GM12878 (cell line): Measurements from ENCODE around the gene KRT86. TPM values are rescaled to one million over a fixed set of nuclear protein-coding genes. Genes with fewer than 3 reads are reported as not detected.

Source experiments
- ATAC-seq: fragments of 200-7000 bp; cut with Tn5 transposase; 3 replicates; pipeline ENCODE4 v1.9.1; 2020; ENCODE audit warnings: mild to moderate bottlenecking, moderate library complexity
- BruUV-seq: library from RNA; stranded (reverse); fragments of 400-500 nt; replicated peaks from 2 replicates; lab custom pipeline; 2021; lab: Mats Ljungman, UMichigan
- CTCF ChIA-PET: fragments of 300-600 bp; sonication (Branson Sonifier 250); formaldehyde crosslinking; extraction: SDS; loops from one replicate; lab custom pipeline; 2021; ENCODE audit warnings: inconsistent platforms; lab: Yijun Ruan, JAX
- POLR2A ChIA-PET: fragments of 350-600 bp; formaldehyde crosslinking; extraction: SDS; loops from one replicate; lab custom pipeline; 2021; ENCODE audit warnings: inconsistent platforms; lab: Charles Lee
- RAD21 ChIA-PET: fragments of 300-600 bp; sonication (Branson Sonifier 250); formaldehyde crosslinking; loops from one replicate; lab custom pipeline; 2023; ENCODE audit warnings: antibody characterized with exemption; ENCODE audit not compliant: unreplicated experiment; lab: Charles Lee
- SMC1A ChIA-PET: fragments of 300-600 bp; sonication (Branson Sonifier 250); formaldehyde crosslinking; loops from one replicate; lab custom pipeline; 2023; ENCODE audit not compliant: unreplicated experiment, uncharacterized antibody; lab: Charles Lee
- DNase-seq: peaks from one replicate; pipeline ENCODE4 v3.0.0-alpha.2; 2011; ENCODE audit warnings: low read depth, low spot score
- FAIRE-seq: peaks from 3 replicates; lab custom pipeline; 2011; peaks lifted over from hg19 to GRCh38; lab: Jason Lieb, UNC
- H2AFZ ChIP-seq: 2 replicates; pipeline ENCODE4 v1.6.0; 2011; ENCODE audit warnings: low read depth, low read length, control low read depth; ENCODE audit not compliant: control insufficient read depth
- H3K27ac ChIP-seq: 2 replicates; pipeline ENCODE4 v1.5.1; 2011; ENCODE audit warnings: control low read depth; ENCODE audit not compliant: control insufficient read depth, insufficient read depth
- H3K27me3 ChIP-seq, 2 experiments: replicated peaks in 1 of 2; 2 replicates each; pipeline versions ENCODE4 v1.6.0 to v1.6.1; 2011; ENCODE audit warnings: low read length in 1 of 2; ENCODE audit not compliant: control insufficient read depth in 2 of 2, insufficient read depth in 2 of 2
- H3K36me3 ChIP-seq, 2 experiments: 2 replicates each; pipeline ENCODE4 v1.5.1; 2011; ENCODE audit warnings: low read length in 1 of 2; ENCODE audit not compliant: control insufficient read depth in 2 of 2, insufficient read depth in 2 of 2
- H3K4me1 ChIP-seq: 2 replicates; pipeline ENCODE4 v1.6.1; 2011; ENCODE audit warnings: mild to moderate bottlenecking, low read length, moderate library complexity, mixed read lengths; ENCODE audit not compliant: control insufficient read depth, insufficient read depth
- H3K4me2 ChIP-seq: 2 replicates; pipeline ENCODE4 v1.6.0; 2011; ENCODE audit warnings: control low read depth; ENCODE audit not compliant: control insufficient read depth, insufficient read depth
- H3K4me3 ChIP-seq: fragments of 200-600 bp; sonication (generic); 2 replicates; pipeline ENCODE4 v1.5.1; 2016
- H3K79me2 ChIP-seq: 2 replicates; pipeline ENCODE4 v1.6.0; 2011; ENCODE audit warnings: low read length; ENCODE audit not compliant: control insufficient read depth, insufficient read depth
- H3K9ac ChIP-seq: 2 replicates; pipeline ENCODE4 v1.8.0; 2011; ENCODE audit warnings: low read length, control low read depth, mixed read lengths; ENCODE audit not compliant: control insufficient read depth, insufficient read depth
- H3K9me3 ChIP-seq: replicated peaks from 3 replicates; pipeline ENCODE4 v1.5.1; 2011; ENCODE audit warnings: mild to moderate bottlenecking, low read length; ENCODE audit not compliant: control insufficient read depth, insufficient read depth
- H4K20me1 ChIP-seq: 2 replicates; pipeline ENCODE4 v1.6.0; 2011; ENCODE audit not compliant: control insufficient read depth, insufficient read depth
- BACH1 ChIP-seq: fragments of 450-650 bp; IDR thresholded peaks from 2 replicates; pipeline ENCODE4 v1.6.1; 2017; ENCODE audit warnings: mild to moderate bottlenecking, borderline replicate concordance
- CBX3 ChIP-seq: fragments of 200-600 bp; sonication (generic); IDR thresholded peaks from 2 replicates; pipeline ENCODE4 v1.6.1; 2016; ENCODE audit warnings: low read depth, borderline replicate concordance
- HCFC1 ChIP-seq: fragments of 150-350 bp; IDR thresholded peaks from 2 replicates; pipeline ENCODE4 v1.6.1; 2014; ENCODE audit warnings: low read length
- HSF1 ChIP-seq: fragments of 150-350 bp; IDR thresholded peaks from 2 replicates; pipeline ENCODE4 v1.6.1; 2014; ENCODE audit warnings: mild to moderate bottlenecking, low read depth, low read length
- MAX ChIP-seq: IDR thresholded peaks from 2 replicates; pipeline ENCODE4 v1.6.1; 2012; ENCODE audit warnings: low read depth, low read length, improper control_type of control experiment
- NFIC ChIP-seq: IDR thresholded peaks from 2 replicates; pipeline ENCODE4 v1.6.1; 2012; ENCODE audit warnings: low read depth, mild to moderate bottlenecking, inconsistent platforms, low read length, moderate library complexity
- RB1 ChIP-seq: fragments of 450-650 bp; formaldehyde crosslinking; IDR thresholded peaks from 2 replicates; pipeline ENCODE4 v1.6.1; 2017; ENCODE audit warnings: mild to moderate bottlenecking, borderline replicate concordance
- ZNF274 ChIP-seq: IDR thresholded peaks from one replicate; pipeline ENCODE4 v1.8.0; 2011; ENCODE audit not compliant: insufficient read length, insufficient read depth
- WGBS: methylation state at CpG from one replicate; pipeline ENCODE4 v1.1.6; 2016; ENCODE audit warnings: low lambda C conversion rate; ENCODE audit not compliant: insufficient replicate concordance, insufficient coverage; ENCODE audit errors: missing lambda C conversion rate; 5-methylcytosine and 5-hydroxymethylcytosine counted together
- in situ Hi-C: fragments of 300-500 bp; cut with MboI; formaldehyde crosslinking; loops from 9 replicates; pipeline ENCODE4 v1.14.3; 2018; ENCODE audit warnings: mixed read lengths
- intact Hi-C: fragments of 100-400 bp; cut with micrococcal nuclease; formaldehyde crosslinking; loops from one replicate; pipeline ENCODE4 v1.14.2; 2022; ENCODE audit not compliant: unreplicated experiment
- polyA plus RNA-seq, 11 experiments: library from polyadenylated mRNA; depleted of rRNA in 4 of 11; unstranded in 6 of 11; stranded (reverse) in 5 of 11; fragments of >200 nt; fragmentation: Nextera tagmentation in 4 of 11; fragmentation: Illumina TruSeq in 1 of 11; extraction: Ambion mirVana in 4 of 11; extraction: Trizol in 1 of 11; gene quantifications; 1 replicate in 1 of 11; 2 replicates in 10 of 11; pipeline versions ENCODE4 v1.2.1 to v1.2.3, GENCODE V29; 2011 to 2016; ENCODE audit warnings: inconsistent platforms in 2 of 11, missing spikeins in 2 of 11, low read depth in 1 of 11
- total RNA-seq, 4 experiments: library from RNA; depleted of rRNA in 3 of 4; stranded (reverse); fragments of >200 nt in 3 of 4; fragmentation: Illumina TruSeq in 1 of 4; extraction: Trizol in 1 of 4; gene quantifications; 2 replicates each; pipeline versions ENCODE4 v1.2.1 to v1.2.3, GENCODE V29; 2013 to 2021

KRT86 gene
- total and polyA plus RNA-seq, 10 of the 15 experiments (the other 5 are each of a cell fraction or from before 2014, with no cell fraction given): 0.11 to 0.54 (median 0.18) TPM; not detected in 4

- FAIRE-seq: no peak
- CTCF ChIA-PET: no interaction called here
- H3K4me2 ChIP-seq: no peak overlapping the region
Measured at GRCh38 chr12:52258335-52258901, 16.0 kb upstream of the KRT86 start.

More at GRCh38 chr12:52258335-52258901, 16.0 kb upstream of the KRT86 start:
- no peak for DNase-seq
- no peaks in the 10 kb centered on the region for H4K20me1 ChIP-seq
- WGBS: 74% methylated on average over 41 of the region's 72 CpGs
- no TSS peak for BruUV-seq
- in situ Hi-C loops: no loop called here
- no peaks in the 10 kb centered on the region; the same call in 2 of the 3 replicates for H3K9me3 ChIP-seq
- H3K79me2 ChIP-seq: no peaks in the 10 kb centered on the region
- ChIA-PET SMC1A (no interaction called here), POLR2A (no interaction called here), RAD21 (no interaction called here)
- intact Hi-C loops: no loop called here
- H3K27ac ChIP-seq: no peak overlapping the region
- TF ChIP-seq NFIC (no peak), CBX3 (no peak), BACH1 (no peak), RB1 (no peak), MAX (no peak), HSF1 (no peak), ZNF274 (no peak), HCFC1 (no peak)
- ATAC-seq: no peak
- H3K9ac ChIP-seq: no peak overlapping the region
- peaks cover 1 to 6% of the 10 kb centered on the region in 2 experiments; a peak in 2 of 4 replicates for H3K27me3 ChIP-seq
- no peak overlapping the region for H3K4me3 ChIP-seq
- H2AFZ ChIP-seq: no peak overlapping the region
- no peaks in the 10 kb centered on the region for H3K36me3 ChIP-seq
- no peaks in the 10 kb centered on the region for H3K4me1 ChIP-seq
